GM21723 (cell line): ENCODE results near the gene ZNF334.
A peak's percentile ranks its signal among the peaks of the same experiment; 100 is the strongest.

ENCODE experiments used
- ATAC-seq: cut with Tn5 transposase; IDR thresholded peaks from one replicate; pipeline ENCODE4 v1.9.1; 2021; ENCODE audit warnings: mild to moderate bottlenecking, moderate library complexity; ENCODE audit not compliant: unreplicated experiment

ZNF334 gene

DNA sequence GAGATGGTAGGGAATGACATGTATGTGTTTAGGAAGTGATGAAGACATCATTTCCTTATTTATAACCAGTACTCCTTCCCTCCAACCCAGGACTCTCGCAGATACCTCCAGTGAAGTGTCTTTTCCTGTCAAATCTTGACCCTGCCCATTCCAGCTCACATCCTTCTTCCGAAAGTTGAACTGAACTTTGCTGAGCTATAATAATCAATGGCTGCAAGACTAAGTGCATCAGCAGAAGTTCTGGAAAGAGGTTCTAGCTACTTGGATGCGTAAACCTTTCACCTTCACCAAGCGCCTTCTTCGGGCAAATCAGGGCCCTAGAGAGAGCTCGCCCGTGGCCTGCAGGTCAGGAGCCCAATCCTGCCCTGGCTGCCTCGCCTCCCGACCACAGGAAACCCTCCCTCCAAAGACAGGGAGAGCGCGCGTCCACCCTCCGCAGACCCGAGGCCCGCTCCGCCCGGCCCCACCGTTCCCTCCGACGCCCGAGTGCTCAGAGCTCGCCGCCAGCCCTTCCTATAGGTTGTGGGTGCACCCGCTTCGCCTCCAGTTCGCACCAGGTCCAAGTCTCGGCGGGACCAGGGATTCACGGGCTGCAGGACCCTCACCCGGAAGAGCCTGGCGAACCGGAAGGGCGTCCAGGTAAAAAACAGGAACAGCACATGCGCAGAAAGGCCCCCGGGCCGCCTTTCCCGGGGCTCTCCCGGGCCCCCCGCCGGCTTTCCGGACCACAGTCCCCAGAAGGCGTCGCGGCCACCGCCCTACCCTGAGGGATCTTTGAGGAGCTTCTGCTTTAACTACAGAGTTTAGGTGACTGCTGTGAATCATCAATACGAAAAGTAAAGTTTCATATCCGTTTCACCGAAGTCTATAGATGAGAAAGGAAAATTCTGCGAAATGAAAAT is at the start of gene ZNF334:
ZNF334 (minus strand) TSS at position 617 of the 902 bp plus-strand sequence. CDS start 1,457 bp downstream, outside the sequence.
- ATAC-seq = no peak

DNA sequence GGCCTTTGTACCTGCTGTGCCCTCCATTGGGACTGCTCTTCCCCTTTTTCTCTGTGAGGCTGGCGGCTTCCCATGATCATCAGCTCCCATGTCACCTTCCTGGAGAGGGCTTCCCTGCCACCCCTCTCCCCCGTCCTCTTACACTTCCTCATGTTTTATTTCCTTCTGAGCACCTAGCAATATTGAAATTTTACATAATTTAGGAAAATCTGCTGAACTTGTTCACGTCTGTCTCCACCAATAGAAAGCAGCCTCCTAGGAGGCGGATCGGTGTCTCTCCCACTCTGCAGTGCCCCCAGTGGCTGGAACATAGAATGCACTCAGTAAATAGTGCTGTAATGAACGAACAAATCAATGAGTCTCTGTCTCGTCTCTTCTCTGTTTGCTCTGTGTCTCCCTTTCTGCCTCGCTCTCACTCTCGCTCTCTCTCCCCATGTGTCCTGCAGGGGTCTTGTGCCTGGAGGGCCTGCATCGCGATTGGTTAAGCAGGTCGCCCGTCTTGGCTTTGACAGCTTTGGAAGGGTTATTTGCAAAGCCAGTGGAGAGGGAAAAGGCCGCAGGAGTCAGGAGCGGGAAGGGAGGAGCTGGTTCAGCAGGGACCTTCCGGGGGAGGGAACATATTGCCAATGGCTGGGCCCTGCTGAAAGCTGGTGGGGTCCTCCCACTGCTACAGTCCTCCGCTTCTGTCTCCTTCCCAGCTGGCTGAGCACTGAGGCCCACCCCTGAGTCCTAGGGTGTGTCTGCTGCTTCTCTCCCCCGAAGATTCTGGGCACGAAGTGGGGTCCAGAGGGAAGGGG is 49.2 kb upstream of the ZNF334 start:
- peak; percentile 52 for ATAC-seq

DNA sequence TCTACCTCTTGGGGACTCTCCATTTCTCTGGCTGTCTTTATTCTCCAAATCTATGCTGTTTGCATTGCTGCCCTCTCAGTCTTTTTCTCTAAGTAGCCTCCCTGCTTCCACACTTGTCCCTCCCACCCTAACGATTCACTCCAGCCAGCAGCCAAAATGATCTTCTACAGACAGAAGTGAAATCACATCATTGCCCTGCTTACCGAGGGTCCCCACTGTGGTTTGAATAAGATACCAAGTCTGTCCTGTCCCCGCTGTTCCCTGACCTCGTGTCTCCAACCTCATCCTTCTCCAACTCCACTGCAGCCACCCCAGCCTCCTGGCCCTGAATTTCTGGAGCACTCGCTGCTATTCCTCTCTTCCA is 48.6 kb upstream of the ZNF334 start:
- ATAC-seq = no peak

DNA sequence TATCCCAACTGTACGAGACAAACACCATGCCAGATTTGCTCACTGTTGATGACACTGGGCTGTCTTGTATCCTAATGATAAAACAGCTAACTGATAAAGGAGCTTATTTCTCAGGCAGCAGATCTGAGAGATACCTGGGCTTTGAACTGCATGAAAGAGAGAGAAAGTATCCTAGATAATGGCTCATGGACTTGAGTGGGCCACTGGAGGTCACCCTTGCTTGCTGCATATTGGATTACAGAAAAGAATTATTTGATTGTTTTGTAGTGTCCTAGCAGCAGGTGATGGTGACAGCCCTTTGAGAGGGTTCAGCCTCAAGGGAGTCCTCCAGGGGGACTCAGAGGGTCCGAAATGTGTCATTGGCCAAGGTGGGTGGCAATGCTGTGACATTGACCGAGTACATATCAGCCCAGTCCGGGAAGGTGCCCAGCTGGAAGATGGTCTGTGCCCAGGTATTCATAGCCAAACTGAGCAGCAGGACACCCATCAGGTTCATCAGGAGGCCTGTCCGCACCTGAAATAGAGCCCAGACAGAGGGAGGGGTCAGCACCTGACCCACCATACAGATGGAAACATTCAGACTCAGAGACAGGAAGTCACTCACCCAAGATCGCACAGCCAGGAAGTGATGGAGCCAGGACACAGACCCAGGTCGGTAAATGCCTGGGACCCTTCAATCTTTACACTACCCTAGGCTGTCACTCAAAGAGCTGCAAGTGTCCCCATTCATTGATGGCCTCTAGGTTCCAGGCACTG is 46.5 kb upstream of the ZNF334 start:
- ATAC-seq = no peak

DNA sequence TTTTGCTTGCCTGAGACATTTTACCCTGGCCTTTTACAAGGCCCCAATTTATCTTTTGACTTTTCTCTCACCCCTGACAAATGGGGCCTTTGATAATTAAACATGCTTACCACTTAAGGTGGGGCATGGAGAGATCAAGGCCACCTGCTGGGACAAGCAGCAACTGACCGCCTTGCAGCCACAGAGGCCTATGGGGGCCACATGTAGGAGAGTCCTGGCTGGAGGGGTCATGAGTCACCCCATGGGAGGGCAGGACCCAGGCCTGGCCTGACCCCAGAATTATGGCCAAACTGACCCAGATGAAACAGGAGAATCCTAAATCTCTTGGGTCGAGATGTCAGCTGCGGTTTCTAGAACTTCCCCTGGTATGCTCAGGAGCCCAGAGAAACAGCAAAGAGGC is 45.6 kb upstream of the ZNF334 start:
- ATAC-seq = no peak

DNA sequence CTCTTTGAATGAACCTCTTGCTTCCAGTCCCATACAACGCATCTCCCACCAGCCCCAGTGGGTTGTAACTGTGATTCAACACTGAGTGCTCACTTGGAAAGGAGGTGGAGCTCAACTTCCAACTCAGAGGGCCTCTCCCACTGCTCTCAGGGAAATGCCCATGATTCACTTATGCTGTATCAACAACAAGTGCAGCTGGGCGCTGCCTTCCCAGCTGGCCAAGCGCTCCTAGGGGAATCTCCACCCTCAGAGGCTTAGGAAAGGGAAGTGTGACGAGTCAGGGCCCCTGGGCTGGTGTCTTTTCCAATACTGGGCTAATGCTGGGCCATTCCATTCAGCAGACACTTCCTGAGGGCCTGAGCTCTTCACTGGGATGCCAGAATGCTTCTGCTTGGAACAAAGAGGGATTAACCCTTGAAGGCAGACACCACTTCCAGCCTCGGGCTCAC is 45.2 kb upstream of the ZNF334 start:
- no peak for ATAC-seq

DNA sequence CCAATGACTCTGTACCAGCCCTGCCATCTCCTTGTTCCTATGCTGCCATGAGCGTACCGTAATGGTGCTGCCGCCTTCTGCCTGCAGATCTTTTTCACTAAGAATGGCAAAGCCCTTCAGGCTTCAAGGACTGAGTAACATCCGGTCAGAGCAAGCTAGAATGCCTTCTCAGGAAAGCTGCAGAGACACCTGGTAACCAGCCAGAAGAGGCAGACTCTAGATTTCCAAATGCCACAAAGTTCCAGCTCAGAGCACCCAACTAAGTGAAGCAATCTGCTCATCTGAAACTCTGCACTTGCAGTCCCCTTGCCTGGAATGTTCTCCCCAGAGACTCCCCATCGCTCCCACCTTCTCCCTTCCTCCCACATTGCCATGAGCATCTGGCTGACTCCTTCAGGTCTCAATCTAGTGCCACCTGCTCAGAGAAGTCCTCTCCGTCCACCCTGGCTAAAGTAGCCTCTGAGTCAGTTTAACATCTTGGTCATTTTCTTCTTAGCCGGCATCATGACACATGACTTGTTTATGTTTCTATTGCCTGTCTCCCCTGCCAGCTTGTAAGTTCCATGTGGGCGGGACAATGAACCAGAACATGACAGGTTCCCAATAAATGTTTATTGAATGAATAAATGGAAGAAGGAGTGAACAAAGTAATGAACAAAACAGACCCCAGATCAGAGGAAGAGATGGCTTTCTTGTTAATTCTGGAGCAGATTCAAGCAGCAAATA is 44.0 kb upstream of the ZNF334 start:
- ATAC-seq = no peak

DNA sequence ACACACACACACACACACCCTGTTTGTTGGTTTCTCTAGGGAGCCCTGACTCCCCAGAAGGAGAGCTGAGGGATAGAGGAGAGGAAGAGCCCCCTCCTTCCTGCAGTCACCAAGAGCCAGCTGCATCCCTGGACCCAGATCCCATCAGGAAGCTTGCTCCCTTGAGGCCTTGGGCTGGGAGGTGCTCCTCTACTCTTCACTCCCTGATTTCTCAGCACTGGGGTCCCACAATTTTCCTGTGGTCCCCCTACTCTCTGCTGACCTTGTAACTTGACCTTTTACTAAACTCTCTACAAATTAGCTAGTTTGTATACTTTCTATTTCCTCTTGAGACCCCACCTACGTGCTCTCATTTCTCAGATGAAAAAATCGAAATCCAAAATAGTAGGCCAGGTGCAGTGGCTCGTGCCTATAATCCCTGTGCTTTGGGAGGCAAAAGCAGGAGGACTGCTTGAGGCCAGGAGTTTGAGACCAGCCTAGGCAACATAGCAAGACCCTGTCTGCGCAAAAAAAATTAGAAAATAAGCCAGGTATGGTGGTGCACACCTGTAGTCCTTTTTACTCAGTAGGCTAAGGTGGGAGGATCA is 42.1 kb upstream of the ZNF334 start:
- ATAC-seq = no peak

DNA sequence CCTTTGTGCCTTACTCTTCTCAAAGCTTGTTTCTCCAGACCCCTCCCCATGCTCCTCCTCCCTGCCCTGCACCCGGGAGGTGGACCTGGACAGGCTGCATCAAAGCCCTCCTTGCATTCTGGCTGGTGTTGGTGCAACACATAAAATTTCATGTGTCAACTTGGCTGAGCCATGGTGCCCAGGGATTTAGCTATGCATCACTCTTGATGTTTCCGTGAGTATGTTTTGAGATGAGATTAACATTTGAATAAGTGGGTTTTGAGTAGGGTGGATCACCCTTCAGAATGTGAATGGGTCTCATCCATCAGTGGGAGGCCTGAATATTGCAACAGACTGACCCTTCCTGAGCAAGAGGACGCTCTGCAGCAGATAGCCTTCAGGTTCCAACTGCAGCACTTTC is 41.5 kb upstream of the ZNF334 start:
- no peak for ATAC-seq

DNA sequence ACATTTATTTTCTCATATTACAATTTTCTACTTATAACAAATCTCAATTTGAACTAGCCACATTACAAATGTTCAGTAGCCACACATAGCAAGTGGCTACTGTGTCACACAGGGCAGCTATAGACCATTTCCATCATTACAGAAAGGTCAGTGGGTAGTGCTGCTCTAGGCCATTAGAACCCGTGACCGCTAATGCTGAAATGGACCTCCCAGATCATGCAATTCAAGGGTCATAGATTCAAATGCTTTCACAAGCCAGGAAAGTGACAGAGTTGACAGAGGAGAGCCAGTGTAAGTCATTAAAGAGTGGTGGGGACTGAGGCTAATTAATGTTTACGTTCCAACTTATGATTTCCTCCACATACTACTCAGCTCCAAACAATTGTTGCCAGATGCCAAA is 40.6 kb upstream of the ZNF334 start:
- ATAC-seq = no peak

DNA sequence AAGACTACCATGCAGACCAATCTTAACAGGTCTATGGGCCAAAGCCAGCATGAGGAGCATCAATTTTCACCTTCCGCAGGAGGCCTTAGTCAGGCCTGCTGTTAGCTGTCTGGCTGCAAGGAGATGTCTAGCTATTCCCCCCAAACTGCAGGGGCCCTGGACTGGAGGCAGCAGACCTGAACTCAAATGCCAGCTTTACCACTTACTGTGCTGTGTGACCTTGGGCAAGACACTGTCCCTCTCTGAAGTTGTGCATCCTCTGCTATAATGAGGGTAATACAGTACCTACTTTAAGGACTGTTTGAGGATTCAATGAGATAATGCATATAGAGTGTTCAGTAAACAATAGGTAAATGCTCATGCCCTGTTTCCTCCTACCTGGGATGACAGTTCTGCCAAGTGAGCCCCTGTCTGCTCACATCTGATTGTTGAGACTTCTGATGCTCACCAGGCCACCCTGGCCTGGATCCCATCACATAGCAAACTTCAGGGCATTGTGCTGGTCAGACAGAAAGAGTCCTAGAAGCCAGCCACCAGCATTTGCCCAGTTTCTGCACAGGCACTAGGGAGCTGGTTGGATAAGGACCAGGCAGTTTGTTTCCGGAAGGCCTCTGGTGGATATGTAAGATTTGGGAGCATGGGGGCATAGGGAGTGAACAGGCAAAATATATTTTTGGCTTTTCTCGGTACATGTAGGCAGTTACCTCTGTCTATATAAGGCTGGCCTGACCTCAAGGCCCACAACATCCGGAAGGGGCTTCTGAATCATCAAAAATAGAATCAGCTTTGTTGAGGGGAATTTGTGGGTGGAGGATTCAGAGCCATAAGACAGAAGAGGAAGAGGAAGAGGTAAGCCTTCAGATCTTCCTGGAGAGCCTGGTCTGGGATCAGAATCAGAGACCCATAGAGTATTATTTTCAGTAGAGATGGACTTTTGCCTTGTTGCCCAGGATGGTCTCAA is 39.4 kb upstream of the ZNF334 start:
- ATAC-seq = peak; percentile 78

DNA sequence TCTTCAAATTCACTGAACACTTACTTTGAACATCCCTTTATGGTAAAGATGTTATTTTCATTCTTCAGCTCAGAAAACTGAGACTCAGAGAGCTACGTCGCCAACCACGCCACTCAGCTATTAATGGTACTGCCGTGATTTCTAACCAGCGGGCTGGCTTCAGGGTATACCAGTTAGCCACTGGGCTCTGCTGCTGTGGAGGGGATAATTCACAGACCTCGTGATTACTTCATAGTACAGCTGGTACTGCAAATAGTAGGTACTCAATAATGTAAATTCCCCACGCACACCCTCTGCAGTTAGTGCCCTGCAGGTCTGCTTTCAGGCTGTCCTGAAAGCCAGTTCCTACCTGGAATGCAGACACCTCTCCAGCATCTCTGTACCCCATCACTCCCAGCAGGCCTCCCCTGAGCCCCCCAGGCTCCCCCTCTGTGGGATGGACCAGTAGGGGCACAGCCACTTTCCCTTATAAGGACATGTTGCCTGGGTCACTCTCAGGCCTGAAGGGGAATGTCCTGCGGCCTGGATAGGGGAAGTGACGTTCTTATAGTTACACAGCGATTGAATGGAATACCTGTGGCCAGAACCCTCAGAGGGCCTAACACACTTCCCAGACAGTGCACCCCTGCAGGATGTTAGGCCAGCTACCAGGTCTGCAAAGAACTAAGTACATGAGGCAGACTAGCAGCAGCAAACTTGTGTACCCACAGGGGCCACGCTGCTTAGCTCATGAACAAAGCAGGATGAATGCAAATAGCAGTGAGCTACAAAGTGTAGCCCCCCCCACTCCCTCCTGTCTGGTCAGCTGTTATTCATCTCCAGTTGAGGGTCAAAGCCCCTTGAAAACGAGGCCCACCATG is 38.4 kb upstream of the ZNF334 start:
- ATAC-seq = no peak

DNA sequence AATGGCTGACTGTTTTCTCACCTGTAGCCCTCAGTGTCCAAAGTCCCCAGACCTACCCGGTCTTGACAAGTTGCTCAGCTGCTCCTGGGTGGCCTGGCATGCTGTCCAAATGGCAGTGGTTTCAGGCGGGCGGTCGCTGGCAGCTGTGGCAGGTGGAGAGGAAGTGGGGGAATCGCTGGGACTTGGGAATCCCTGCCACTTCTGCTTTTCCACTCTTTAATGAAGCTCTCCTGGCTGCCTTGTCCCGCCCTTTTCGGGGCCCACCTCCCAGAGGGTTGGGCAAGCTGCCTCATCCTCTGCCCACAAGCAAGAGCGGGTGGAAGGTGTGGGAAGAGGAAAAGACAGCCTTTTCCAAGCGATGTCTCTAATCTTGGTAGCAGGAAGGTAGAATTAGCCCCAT is 37.1 kb upstream of the ZNF334 start, which contains the start of gene OCSTAMP:
OCSTAMP (minus strand) TSS at position 194 of the 400 bp plus-strand sequence; CDS start at position 100, 94 bp downstream.
- ATAC-seq = no peak

DNA sequence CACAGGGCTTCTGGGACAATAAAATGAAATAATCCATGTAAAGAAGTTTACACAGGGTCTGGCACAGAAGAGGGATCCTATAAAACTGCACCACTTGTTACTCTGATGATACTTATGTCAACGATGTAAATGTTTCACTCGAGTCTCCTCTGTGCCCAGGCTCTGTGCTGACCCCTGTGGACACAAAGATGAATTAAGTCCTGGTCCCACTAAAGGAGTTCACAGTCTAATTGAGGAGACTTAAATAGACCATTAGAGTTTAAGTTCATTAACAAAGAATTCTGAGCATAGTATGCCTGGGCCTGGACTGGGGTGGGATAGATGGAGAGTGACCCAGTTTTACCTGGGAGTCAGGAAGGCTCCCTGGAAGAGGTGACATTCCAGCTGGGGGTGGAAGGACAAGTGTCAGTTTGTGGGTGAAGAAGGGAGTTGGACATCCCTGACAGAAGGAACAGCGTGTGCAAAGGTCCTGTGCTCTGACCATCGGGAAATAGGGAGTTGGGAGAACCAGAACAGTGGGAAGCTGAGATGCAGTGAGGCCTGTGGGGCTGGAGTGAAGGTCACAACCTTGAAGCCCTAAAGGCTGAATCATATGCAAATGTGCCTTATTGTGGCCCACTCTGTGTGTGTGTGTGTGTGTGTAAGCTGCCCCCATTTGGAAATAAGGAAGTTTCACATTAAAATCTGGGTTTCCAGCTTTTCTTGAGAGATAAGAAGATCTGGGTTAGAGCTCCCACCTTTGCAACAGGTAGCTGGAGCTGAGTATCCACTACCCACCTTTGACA is 36.0 kb upstream of the ZNF334 start:
- no peak for ATAC-seq

DNA sequence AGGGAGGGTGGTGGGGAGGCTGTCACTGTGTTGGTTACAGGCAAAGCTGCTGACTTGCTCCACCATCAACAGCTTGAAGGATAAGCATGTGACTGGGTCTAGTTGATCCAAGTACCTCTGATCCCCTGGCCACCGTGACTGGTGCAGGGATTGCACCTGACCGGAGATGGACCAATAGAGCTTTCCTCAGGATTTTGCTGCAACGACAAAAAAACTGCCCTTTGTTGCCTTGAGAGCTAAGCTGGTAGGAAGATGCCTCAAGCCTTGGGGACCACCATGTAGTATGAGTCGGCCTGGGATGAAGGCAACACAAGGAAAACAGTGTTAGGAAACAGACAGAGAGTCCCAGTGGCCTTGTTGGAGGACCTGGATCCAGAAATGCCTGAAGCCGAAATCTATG is 35.3 kb upstream of the ZNF334 start:
- no peak for ATAC-seq

DNA sequence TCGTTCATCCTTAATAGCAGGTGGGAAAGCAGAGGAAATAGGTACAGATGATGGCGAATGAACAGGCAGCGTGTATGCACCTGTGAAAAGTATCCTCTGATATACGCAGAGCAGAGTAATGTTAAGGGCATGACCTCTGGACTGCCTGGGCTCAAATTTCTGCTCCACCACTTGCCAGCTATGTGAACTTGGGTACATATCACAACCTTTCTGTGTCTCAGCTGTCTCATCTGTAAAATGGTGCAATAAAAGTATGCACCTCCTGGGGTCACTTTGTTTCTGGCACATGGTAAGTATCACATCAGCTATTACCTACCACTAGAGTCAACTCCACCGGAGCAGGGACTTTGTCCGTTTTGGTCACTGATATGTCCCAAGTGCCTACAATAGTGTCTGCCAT is 34.6 kb upstream of the ZNF334 start:
- no peak for ATAC-seq

DNA sequence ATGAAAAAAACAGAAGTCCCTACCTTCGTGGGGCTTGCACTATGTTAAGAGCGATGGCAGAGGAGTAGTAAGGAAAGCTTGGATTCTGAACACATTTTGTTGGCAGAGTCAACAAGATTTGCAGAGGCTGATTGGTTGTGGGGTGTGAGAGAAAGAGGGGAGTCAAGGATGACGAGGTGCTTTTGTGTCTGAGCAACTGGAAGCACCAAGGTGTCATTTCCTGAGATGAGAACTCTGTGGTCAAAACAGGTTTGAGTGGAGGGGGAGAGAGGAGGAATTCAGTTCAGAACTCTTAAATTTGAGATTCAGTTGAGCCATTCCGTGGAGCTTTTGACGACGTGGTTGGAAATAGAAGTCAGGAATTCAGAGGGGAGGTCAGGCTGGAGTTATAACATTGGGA is 33.6 kb upstream of the ZNF334 start:
- ATAC-seq = no peak
